HG02885 (cell line): ENCODE results near the gene DCLK1.

Experiments used
- ATAC-seq: cut with Tn5 transposase; IDR thresholded peaks from one replicate; pipeline ENCODE4 v1.9.1; 2021; ENCODE audit warnings: mild to moderate bottlenecking; ENCODE audit not compliant: unreplicated experiment, poor library complexity

DCLK1 gene

GRCh38 chr13:35808846-35809245 lies 322.3 kb downstream of the DCLK1 start:
- ATAC-seq, result no peak

- no peak for ATAC-seq
These were observed 326.3 kb downstream of the DCLK1 start for GRCh38 chr13:35804901-35805300.

- ATAC-seq, result no peak
These were observed 333.2 kb downstream of the DCLK1 start for GRCh38 chr13:35797991-35798390.

- no peak for ATAC-seq
These were observed 333.9 kb downstream of the DCLK1 start for GRCh38 chr13:35797244-35797643.

GRCh38 chr13:35796623-35797022 lies 334.6 kb downstream of the DCLK1 start:
- no peak for ATAC-seq

- no peak for ATAC-seq
These were observed 336.3 kb downstream of the DCLK1 start for GRCh38 chr13:35794734-35795389.

GRCh38 chr13:35793823-35794222 lies 337.4 kb downstream of the DCLK1 start:
- no peak for ATAC-seq

GRCh38 chr13:35792911-35793310 lies 338.3 kb downstream of the DCLK1 start:
- no peak for ATAC-seq

- no peak for ATAC-seq
These were observed 339.2 kb downstream of the DCLK1 start for GRCh38 chr13:35792021-35792420.

- ATAC-seq, result no peak
These were observed 339.9 kb downstream of the DCLK1 start for GRCh38 chr13:35791184-35791851.

- ATAC-seq, result peak; percentile 92
These were observed 341.6 kb downstream of the DCLK1 start for GRCh38 chr13:35789335-35790165.

GRCh38 chr13:35787937-35788336 lies 343.2 kb downstream of the DCLK1 start:
- no peak for ATAC-seq

GRCh38 chr13:35785576-35786303 lies 345.4 kb downstream of the DCLK1 start:
- ATAC-seq, result no peak

- no peak for ATAC-seq
These were observed 346.8 kb downstream of the DCLK1 start for GRCh38 chr13:35784286-35784951.

GRCh38 chr13:35782793-35783192 lies 348.4 kb downstream of the DCLK1 start:
- no peak for ATAC-seq

- no peak for ATAC-seq
These were observed 349.9 kb downstream of the DCLK1 start for GRCh38 chr13:35781036-35782000.

GRCh38 chr13:35780613-35781012 lies 350.6 kb downstream of the DCLK1 start:
- ATAC-seq, result no peak

- ATAC-seq, result no peak
These were observed 359.3 kb downstream of the DCLK1 start for GRCh38 chr13:35771898-35772297.

- ATAC-seq, result no peak
These were observed 360.4 kb downstream of the DCLK1 start for GRCh38 chr13:35770756-35771297.
